IMR-90 (cell line): ENCODE data around the gene PEX6. TPM values are rescaled to one million over a fixed set of nuclear protein-coding genes. Genes with fewer than 3 reads are reported as not detected.

Experiments
- ATAC-seq: fragments of 200-7000 bp; cut with Tn5 transposase; 2 replicates; pipeline ENCODE4 v1.9.1; 2020; ENCODE audit warnings: low read depth, mild to moderate bottlenecking, moderate library complexity
- BruUV-seq: library from RNA; stranded (reverse); fragments of 400-500 nt; replicated peaks from 2 replicates; lab custom pipeline; 2021; lab: Mats Ljungman, UMichigan
- CTCF ChIA-PET: fragments of 300-600 bp; formaldehyde crosslinking; extraction: SDS; loops from one replicate; lab custom pipeline; 2021; ENCODE audit warnings: antibody characterized with exemption; lab: Yijun Ruan, JAX
- POLR2A ChIA-PET: fragments of 300-600 bp; sonication (Branson Sonifier 250); formaldehyde crosslinking; loops from one replicate; lab custom pipeline; 2022; ENCODE audit warnings: antibody characterized with exemption; ENCODE audit not compliant: unreplicated experiment; lab: Charles Lee
- DNase-seq: peaks from one replicate; pipeline ENCODE4 v3.0.0; 2013
- H2AFZ ChIP-seq: replicated peaks from 2 replicates; pipeline ENCODE3; 2013; ENCODE audit warnings: low read length, mild to moderate bottlenecking; ENCODE audit not compliant: poor library complexity
- H2AK5ac ChIP-seq: 2 replicates; pipeline ENCODE4 v1.6.1; 2013; ENCODE audit warnings: low read depth, low read length, inconsistent platforms
- H2AK9ac ChIP-seq: replicated peaks from 2 replicates; pipeline ENCODE3; 2013; ENCODE audit warnings: mild to moderate bottlenecking, low read depth, low read length, moderate library complexity; ENCODE audit not compliant: poor library complexity
- H2BK120ac ChIP-seq: 2 replicates; pipeline ENCODE4 v1.6.1; 2013; ENCODE audit warnings: low read depth, low read length, inconsistent platforms
- H2BK15ac ChIP-seq: 3 replicates; pipeline ENCODE4 v1.6.1; 2013; ENCODE audit warnings: low read depth, low read length, inconsistent platforms
- H2BK20ac ChIP-seq: 2 replicates; pipeline ENCODE4 v1.6.1; 2013; ENCODE audit warnings: low read depth, mild to moderate bottlenecking, inconsistent platforms, low read length, moderate library complexity
- H2BK5ac ChIP-seq: 2 replicates; pipeline ENCODE4 v1.6.1; 2013; ENCODE audit warnings: mild to moderate bottlenecking, low read depth, low read length, inconsistent platforms; ENCODE audit not compliant: poor library complexity, severe bottlenecking
- H3K14ac ChIP-seq: replicated peaks from 2 replicates; pipeline ENCODE4 v1.6.1; 2013; ENCODE audit warnings: low read depth, low read length, inconsistent platforms
- H3K18ac ChIP-seq: 2 replicates; pipeline ENCODE4 v1.6.1; 2013; ENCODE audit warnings: low read depth, low read length, control low read depth
- H3K23ac ChIP-seq: 2 replicates; pipeline ENCODE4 v1.6.1; 2013; ENCODE audit warnings: low read depth, low read length, inconsistent platforms
- H3K27ac ChIP-seq: 2 replicates; pipeline ENCODE4 v1.5.1; 2013; ENCODE audit warnings: mild to moderate bottlenecking, control low read depth, low read length; ENCODE audit not compliant: insufficient read depth
- H3K27me3 ChIP-seq: 2 replicates; pipeline ENCODE4 v1.6.1; 2013; ENCODE audit warnings: low read length; ENCODE audit not compliant: control insufficient read depth, insufficient read depth
- H3K36me3 ChIP-seq: 2 replicates; pipeline ENCODE4 v1.6.1; 2013; ENCODE audit warnings: low read length, mixed read lengths; ENCODE audit not compliant: control insufficient read depth, insufficient read depth
- H3K4ac ChIP-seq: 2 replicates; pipeline ENCODE4 v1.6.1; 2013; ENCODE audit warnings: low read depth, low read length, inconsistent platforms
- H3K4me1 ChIP-seq: 2 replicates; pipeline ENCODE4 v1.6.1; 2013; ENCODE audit warnings: low read length, mixed read lengths; ENCODE audit not compliant: control insufficient read depth, insufficient read depth
- H3K4me2 ChIP-seq: 2 replicates; pipeline ENCODE4 v1.6.1; 2013; ENCODE audit warnings: low read depth, mild to moderate bottlenecking, control low read depth, low read length, moderate library complexity
- H3K4me3 ChIP-seq: 2 replicates; pipeline ENCODE4 v1.5.1; 2013; ENCODE audit warnings: low read depth, mild to moderate bottlenecking, control low read depth, low read length, moderate library complexity; ENCODE audit not compliant: insufficient read depth
- H3K56ac ChIP-seq: 2 replicates; pipeline ENCODE4 v1.6.1; 2013; ENCODE audit warnings: low read length, inconsistent platforms; ENCODE audit not compliant: insufficient read depth; ENCODE audit errors: extremely low read depth
- H3K79me1 ChIP-seq, 2 experiments: 2 replicates each; pipeline ENCODE4 v1.6.1; 2013; ENCODE audit warnings: low read length in 2 of 2, inconsistent platforms in 1 of 2, low read depth in 1 of 2
- H3K9ac ChIP-seq: 2 replicates; pipeline ENCODE4 v1.6.1; 2013; ENCODE audit warnings: low read depth, low read length, control low read depth
- H3K9me1 ChIP-seq: 2 replicates; pipeline ENCODE4 v1.6.1; 2013; ENCODE audit warnings: low read length, inconsistent platforms; ENCODE audit not compliant: insufficient read depth
- H3K9me3 ChIP-seq: 2 replicates; pipeline ENCODE4 v1.6.1; 2013; ENCODE audit warnings: low read length; ENCODE audit not compliant: control insufficient read depth, insufficient read depth
- H4K20me1 ChIP-seq: 2 replicates; pipeline ENCODE4 v1.6.1; 2013; ENCODE audit warnings: low read length, inconsistent platforms; ENCODE audit not compliant: insufficient read depth
- H4K5ac ChIP-seq: 2 replicates; pipeline ENCODE4 v1.6.1; 2013; ENCODE audit warnings: mild to moderate bottlenecking, low read depth, low read length, control low read depth
- H4K8ac ChIP-seq, 2 experiments: 2 replicates each; pipeline ENCODE4 v1.6.1; 2013; ENCODE audit warnings: low read depth in 2 of 2, low read length in 2 of 2, control low read depth in 1 of 2, inconsistent platforms in 1 of 2
- H4K91ac ChIP-seq: 2 replicates; pipeline ENCODE4 v1.6.1; 2013; ENCODE audit warnings: low read depth, low read length, inconsistent platforms; ENCODE audit not compliant: insufficient read depth
- FOS ChIP-seq: fragments of 150-350 bp; IDR thresholded peaks from 2 replicates; pipeline ENCODE4 v1.6.1; 2016; ENCODE audit warnings: low read depth, low read length
- RAD21 ChIP-seq: IDR thresholded peaks from 2 replicates; pipeline ENCODE4 v1.6.1; 2012; ENCODE audit warnings: low read length, improper control_type of control experiment
- RCOR1 ChIP-seq: IDR thresholded peaks from 2 replicates; pipeline ENCODE4 v1.6.1; 2012; ENCODE audit warnings: mild to moderate bottlenecking, low read length, improper control_type of control experiment; ENCODE audit not compliant: insufficient replicate concordance
- WGBS, 2 experiments: methylation state at CpG; one replicate each; pipeline versions ENCODE4 v1.1.5 to v1.1.7; 2013; ENCODE audit warnings: missing lambda C conversion rate in 2 of 2; ENCODE audit not compliant: insufficient read length in 1 of 2; ENCODE audit errors: extremely low coverage in 2 of 2; 5-methylcytosine and 5-hydroxymethylcytosine counted together
- dilution Hi-C: fragments of 300-500 bp; cut with HindIII; formaldehyde crosslinking; loops from one replicate; pipeline ENCODE4 v1.14.3; 2018; ENCODE audit warnings: low sequenced_read_pairs; ENCODE audit not compliant: unreplicated experiment
- in situ Hi-C: fragments of 300-500 bp; cut with MboI; formaldehyde crosslinking; loops from 3 replicates; pipeline ENCODE4 v1.14.3; 2019; ENCODE audit warnings: low sequenced_read_pairs, inconsistent platforms, mixed read lengths
- intact Hi-C: fragments of 100-400 bp; cut with micrococcal nuclease; formaldehyde crosslinking; loops from 2 replicates; pipeline ENCODE4 v1.10.0; 2022
- polyA plus RNA-seq, 3 experiments: library from polyadenylated mRNA; depleted of rRNA; stranded (reverse); fragments of >200 nt; gene quantifications; 2 replicates each; pipeline ENCODE4 v1.2.3, GENCODE V29; 2012; ENCODE audit warnings: low replicate concordance in 1 of 3
- total RNA-seq: library from RNA; depleted of rRNA; stranded (reverse); fragments of >200 nt; gene quantifications from 2 replicates; pipeline ENCODE4 v1.2.3, GENCODE V29; 2012
- TF ChIP-seq, protein P1 (sequence below): conservative IDR thresholded peaks from 2 replicates; pipeline ENCODE4 v1.5.1; 2012; ENCODE audit warnings: mild to moderate bottlenecking, low read depth, low read length, improper control_type of control experiment

The PEX6 gene
- total and polyA plus RNA-seq, 2 of the 4 experiments (the other 2 are of a cell fraction), result 10.4 to 10.6 TPM

DNA sequence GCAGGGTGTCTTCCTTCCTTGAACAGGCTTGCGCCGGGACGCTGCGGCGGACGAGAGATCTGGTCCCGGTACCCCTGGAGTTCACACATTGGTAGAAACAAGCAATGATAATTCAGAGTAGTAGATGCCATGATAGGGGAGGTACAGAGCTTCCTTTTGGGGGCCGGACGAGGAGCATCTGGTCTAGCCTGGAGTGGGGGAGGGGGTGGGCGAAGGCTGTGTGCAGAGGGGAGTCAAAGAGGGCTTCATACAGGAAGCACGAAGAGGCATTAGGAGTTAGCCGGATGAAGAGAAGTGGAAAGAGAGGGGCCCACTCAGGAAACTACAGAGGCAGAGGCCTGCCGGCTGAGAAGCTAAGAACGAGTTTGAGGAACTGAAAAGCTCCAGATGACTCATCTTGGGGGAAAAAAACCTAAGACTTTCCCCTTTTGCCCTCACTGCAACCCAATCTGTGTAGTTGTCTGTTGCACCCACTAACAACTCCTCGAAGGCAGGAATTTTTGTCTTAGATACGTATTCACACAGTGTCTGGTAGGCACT is 49.1 kb downstream of the PEX6 start:
- Histone ChIP-seq H3K27ac (peak overlapping the region; percentile 82), H2BK5ac (peak overlapping the region; percentile 80), H2BK20ac (no peak overlapping the region), H4K8ac (peak overlapping the region; percentile 36 to 81; a peak in 3 of 4 replicates), H3K4me1 (peaks cover 7% of the 10 kb centered on the region), H3K9ac (peak overlapping the region; percentile 66), H3K23ac (peak overlapping the region; percentile 77; the same call in 1 of the 2 replicates), H3K4me3 (peak overlapping the region; percentile 74), H3K4ac (peak overlapping the region; percentile 88), H3K4me2 (peak overlapping the region; percentile 87), H2BK15ac (peak overlapping the region; percentile 39; the same call in 1 of the 3 replicates), H4K20me1 (peaks cover 3% of the 10 kb centered on the region; the same call in 1 of the 2 replicates), H3K36me3 (peaks cover 3% of the 10 kb centered on the region; the same call in 1 of the 2 replicates), H2AK5ac (peak overlapping the region; percentile 45; the same call in 1 of the 2 replicates), H3K9me3 (no peaks in the 10 kb centered on the region), H2AFZ (peak overlapping the region; percentile 95), H2AK9ac (peak overlapping the region; percentile 92), H3K14ac (peak overlapping the region; percentile 82), H3K56ac (peak overlapping the region; percentile 80), H3K27me3 (no peaks in the 10 kb centered on the region), H4K5ac (peak overlapping the region; percentile 46), H2BK120ac (peak overlapping the region; percentile 17; the same call in 1 of the 2 replicates), H3K79me1 (peaks cover 29 to 42% of the 10 kb centered on the region in 2 experiments), H3K18ac (peak overlapping the region; percentile 40), H3K9me1 (0 out of 2 replicates have a peak, but pooled peaks cover 4% of the 10 kb centered on the region), H4K91ac (peak overlapping the region; percentile 7)
- 0% methylated on average over 4 of the region's 16 CpGs; no CpG with 5 or more reads in 1 of the 2 experiments for WGBS, 2 experiments
- TF ChIP-seq, protein P1, sequence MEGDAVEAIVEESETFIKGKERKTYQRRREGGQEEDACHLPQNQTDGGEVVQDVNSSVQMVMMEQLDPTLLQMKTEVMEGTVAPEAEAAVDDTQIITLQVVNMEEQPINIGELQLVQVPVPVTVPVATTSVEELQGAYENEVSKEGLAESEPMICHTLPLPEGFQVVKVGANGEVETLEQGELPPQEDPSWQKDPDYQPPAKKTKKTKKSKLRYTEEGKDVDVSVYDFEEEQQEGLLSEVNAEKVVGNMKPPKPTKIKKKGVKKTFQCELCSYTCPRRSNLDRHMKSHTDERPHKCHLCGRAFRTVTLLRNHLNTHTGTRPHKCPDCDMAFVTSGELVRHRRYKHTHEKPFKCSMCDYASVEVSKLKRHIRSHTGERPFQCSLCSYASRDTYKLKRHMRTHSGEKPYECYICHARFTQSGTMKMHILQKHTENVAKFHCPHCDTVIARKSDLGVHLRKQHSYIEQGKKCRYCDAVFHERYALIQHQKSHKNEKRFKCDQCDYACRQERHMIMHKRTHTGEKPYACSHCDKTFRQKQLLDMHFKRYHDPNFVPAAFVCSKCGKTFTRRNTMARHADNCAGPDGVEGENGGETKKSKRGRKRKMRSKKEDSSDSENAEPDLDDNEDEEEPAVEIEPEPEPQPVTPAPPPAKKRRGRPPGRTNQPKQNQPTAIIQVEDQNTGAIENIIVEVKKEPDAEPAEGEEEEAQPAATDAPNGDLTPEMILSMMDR, result no peak
- no peak for TF ChIP-seq RAD21
- no peak for TF ChIP-seq RCOR1
- TF ChIP-seq FOS, result peak; percentile 56; the same call in 1 of the 2 replicates
- dilution Hi-C loops (no loop called here), in situ Hi-C loops (loop anchor here (5.0 kb wide), 1 partner anchor 47 kb away; the partner anchor contains the start of gene PEX6), intact Hi-C loops (loop anchor here (2.0 kb wide), 1 partner anchor 49 kb away; the partner anchor contains the start of gene PEX6)
- DNase-seq (peak; percentile 82), ATAC-seq (peak; percentile 28)
- CTCF ChIA-PET, result interaction anchor here (0.5 kb wide), 1 partner anchor 173 kb away, joined by 3 read pairs; no protein-coding TSS in a partner anchor
- POLR2A ChIA-PET, result interaction anchor here (0.6 to 1.3 kb wide), 6 partner anchors 11 to 152 kb away, joined by 3 to 4 read pairs (median 4); partner anchors contain the start of genes PPP2R5D and RRP36
- no TSS peak for BruUV-seq
